K562 (cell line): ENCODE data around the gene POFUT2. TPM values are rescaled to one million over a fixed set of nuclear protein-coding genes. Genes with fewer than 3 reads are reported as not detected.

Experiments used
- ATAC-seq: fragments of 200-7000 bp; cut with Tn5 transposase; 3 replicates; pipeline ENCODE4 v1.9.1; 2020; ENCODE audit warnings: moderate library complexity
- BruUV-seq: library from RNA; stranded (reverse); fragments of 400-500 nt; replicated peaks from 2 replicates; lab custom pipeline; 2021; lab: Mats Ljungman, UMichigan
- CTCF ChIA-PET: fragments of 300-600 bp; formaldehyde crosslinking; extraction: SDS; loops from one replicate; lab custom pipeline; 2021; ENCODE audit warnings: low intra/inter-chr PET ratio; lab: Yijun Ruan, JAX
- POLR2A ChIA-PET: fragments of 300-600, 350-650 bp; sonication (Branson Sonifier 250); formaldehyde crosslinking; extraction: SDS; loops from one replicate; lab custom pipeline; 2021; ENCODE audit warnings: antibody characterized with exemption, inconsistent platforms; lab: Yijun Ruan, JAX
- DNase-seq, 4 experiments: peaks; one replicate each; pipeline versions ENCODE4 v3.0.0 to v3.0.0-alpha.2; 2011 to 2018; ENCODE audit warnings: low spot score in 3 of 4, mixed read lengths in 3 of 4; ENCODE audit errors: extremely low read depth in 1 of 4
- FAIRE-seq: peaks from 2 replicates; lab custom pipeline; 2011; peaks lifted over from hg19 to GRCh38; lab: Jason Lieb, UNC
- H2AFZ ChIP-seq: 2 replicates; pipeline ENCODE4 v1.6.0; 2011; ENCODE audit warnings: low read depth, low read length, control low read depth, inconsistent platforms
- H3K27ac ChIP-seq: fragments of 200-600 bp; 3 replicates; pipeline ENCODE4 v1.8.0; 2011; ENCODE audit warnings: low read depth, mild to moderate bottlenecking, control low read depth, inconsistent platforms, low read length, moderate library complexity, mixed read lengths; ENCODE audit errors: extremely low read depth
- H3K27me3 ChIP-seq, 2 experiments: fragments of 300-600 bp in 1 of 2; 2 replicates in 1 of 2; 3 replicates in 1 of 2; pipeline versions ENCODE4 v1.6.0 to v1.8.0; 2011; ENCODE audit warnings: inconsistent platforms in 2 of 2, low read length in 2 of 2, mild to moderate bottlenecking in 1 of 2, mixed read lengths in 1 of 2, moderate library complexity in 1 of 2; ENCODE audit not compliant: control insufficient read depth in 2 of 2, insufficient read depth in 2 of 2
- H3K36me3 ChIP-seq: fragments of 300-600 bp; 3 replicates; pipeline ENCODE4 v1.8.0; 2011; ENCODE audit warnings: mild to moderate bottlenecking, low read length, inconsistent platforms; ENCODE audit not compliant: control insufficient read depth, insufficient read depth
- H3K4me1 ChIP-seq, 2 experiments: fragments of 200-600 bp in 1 of 2; replicated peaks in 1 of 2; 2 replicates in 1 of 2; 3 replicates in 1 of 2; pipeline versions ENCODE4 v1.5.1 to v1.8.0; 2011; ENCODE audit warnings: inconsistent platforms in 2 of 2, low read length in 2 of 2, mild to moderate bottlenecking in 1 of 2, mixed read lengths in 1 of 2, moderate library complexity in 1 of 2; ENCODE audit not compliant: control insufficient read depth in 2 of 2, insufficient read depth in 2 of 2
- H3K4me2 ChIP-seq: 2 replicates; pipeline ENCODE4 v1.6.1; 2011; ENCODE audit warnings: low read length, control low read depth, inconsistent platforms, mixed read lengths; ENCODE audit not compliant: insufficient read depth
- H3K4me3 ChIP-seq: fragments of 200-600 bp; sonication (generic), shearing (Covaris generic); 2 replicates; pipeline ENCODE4 v1.5.1; 2016; ENCODE audit warnings: control low read depth, inconsistent platforms
- H3K79me2 ChIP-seq: fragments of 200-600 bp; 3 replicates; pipeline ENCODE4 v1.8.0; 2011; ENCODE audit warnings: low read length, inconsistent platforms; ENCODE audit not compliant: control insufficient read depth, insufficient read depth
- H3K9ac ChIP-seq, 2 experiments: 2 replicates each; pipeline versions ENCODE4 v1.6.0 to v1.6.1; 2011; ENCODE audit warnings: low read depth in 2 of 2, low read length in 2 of 2, control low read depth in 1 of 2, inconsistent platforms in 1 of 2, mild to moderate bottlenecking in 1 of 2, mixed read lengths in 1 of 2; ENCODE audit not compliant: insufficient read depth in 1 of 2
- H3K9me1 ChIP-seq: one replicate; pipeline ENCODE4 v1.6.0; 2011; ENCODE audit warnings: inconsistent platforms, mild to moderate bottlenecking, low read length, moderate library complexity; ENCODE audit not compliant: control insufficient read depth, insufficient read depth
- H3K9me3 ChIP-seq: replicated peaks from 2 replicates; pipeline ENCODE4 v1.5.1; 2011; ENCODE audit warnings: low read depth, low read length, inconsistent platforms; ENCODE audit not compliant: control insufficient read depth, insufficient read depth
- H4K20me1 ChIP-seq: replicated peaks from 2 replicates; pipeline ENCODE4 v1.6.1; 2011; ENCODE audit warnings: low read length, inconsistent platforms, mixed read lengths; ENCODE audit not compliant: control insufficient read depth, insufficient read depth
- NCOA6 ChIP-seq: fragments of 450-650 bp; IDR thresholded peaks from 2 replicates; pipeline ENCODE4 v1.6.1; 2017; ENCODE audit warnings: mild to moderate bottlenecking
- YY1 ChIP-seq, 3 experiments: IDR thresholded peaks; 2 replicates each; pipeline ENCODE4 v1.6.1; 2011; ENCODE audit warnings: low read length in 2 of 3, mild to moderate bottlenecking in 2 of 3, moderate library complexity in 2 of 3, borderline replicate concordance in 1 of 3, control low read depth in 1 of 3, low read depth in 1 of 3; ENCODE audit not compliant: insufficient read depth in 3 of 3, insufficient replicate concordance in 2 of 3, control insufficient read depth in 1 of 3, insufficient read length in 1 of 3; ENCODE audit errors: extremely low read depth in 1 of 3
- ZBTB9 ChIP-seq: fragments of 450-650 bp; formaldehyde crosslinking; IDR thresholded peaks from 2 replicates; pipeline ENCODE4 v1.4.0; 2020; ENCODE audit warnings: mild to moderate bottlenecking, moderate library complexity
- WGBS: fragments of 100-300 bp; shearing (Covaris generic); methylation state at CpG from one replicate; pipeline ENCODE4 v1.1.6; 2016; ENCODE audit warnings: low coverage, mixed read lengths; ENCODE audit not compliant: insufficient coverage; ENCODE audit errors: missing lambda C conversion rate; 5-methylcytosine and 5-hydroxymethylcytosine counted together
- in situ Hi-C: fragments of 300-500 bp; cut with MboI; formaldehyde crosslinking; loops from 4 replicates; pipeline ENCODE4 v1.15.0; 2018; ENCODE audit warnings: inconsistent platforms, mixed read lengths
- intact Hi-C: fragments of 100-400 bp; cut with micrococcal nuclease; formaldehyde crosslinking; loops from 2 replicates; pipeline ENCODE4 v1.14.2; 2022
- polyA plus RNA-seq, 8 experiments: library from polyadenylated mRNA; depleted of rRNA in 4 of 8; stranded (reverse) in 5 of 8; unstranded in 3 of 8; fragments of >200 nt; fragmentation: Nextera tagmentation in 2 of 8; fragmentation: Illumina TruSeq in 1 of 8; extraction: Ambion mirVana in 2 of 8; extraction: Trizol in 1 of 8; gene quantifications; 2 replicates each; pipeline versions ENCODE4 v1.2.1 to v1.2.3, GENCODE V29; 2011 to 2014; ENCODE audit warnings: inconsistent platforms in 1 of 8, missing spikeins in 1 of 8
- total RNA-seq, 7 experiments: library from RNA; depleted of rRNA in 6 of 7; stranded (reverse); fragments of >200 nt in 6 of 7; fragmentation: Illumina TruSeq in 2 of 7; extraction: Trizol in 2 of 7; gene quantifications; 2 replicates each; pipeline versions ENCODE4 v1.2.1 to v1.2.3, GENCODE V29; 2011 to 2021; ENCODE audit warnings: low replicate concordance in 1 of 7

POFUT2 gene
- total and polyA plus RNA-seq, 9 of the 15 experiments (the other 6 are each of a cell fraction or from before 2014, with no cell fraction given), result 1.1 to 24.2 (median 11.0) TPM

- Histone ChIP-seq H3K9ac (peak overlapping the region in 1 of 2 experiments; percentile 58; a peak in 1 of 4 replicates), H2AFZ (no peak overlapping the region), H3K27me3 (peaks cover 40 to 81% of the 10 kb centered on the region in 2 experiments; a peak in 4 of 5 replicates), H3K4me3 (no peak overlapping the region), H3K9me1 (no peaks in the 10 kb centered on the region), H3K4me1 (peaks cover 0 to 71% of the 10 kb centered on the region in 2 experiments; a peak in 2 of 5 replicates), H3K9me3 (no peaks in the 10 kb centered on the region), H3K79me2 (no peaks in the 10 kb centered on the region), H3K27ac (no peak overlapping the region), H4K20me1 (peaks cover 33% of the 10 kb centered on the region), H3K4me2 (no peak overlapping the region)
- FAIRE-seq (no peak), DNase-seq (no peak), ATAC-seq (no peak)
- WGBS, result 7% methylated on average over 20 of the region's 32 CpGs
- intact Hi-C loops (no loop called here), in situ Hi-C loops (no loop called here)
- BruUV-seq, result no TSS peak
- CTCF ChIA-PET, result no interaction called here
- TF ChIP-seq ZBTB9 (CRISPR knock-in tag) (0 out of 2 replicates have a peak, but pooled peaks have one; percentile 65), NCOA6 (no peak), YY1 (IDR thresholded peaks at IDR 0.05; ENCODE audit: borderline replicate concordance in 1 of 3, control insufficient read depth in 1 of 3, extremely low read depth in 1 of 3, insufficient read depth in 3 of 3, insufficient read length in 1 of 3, insufficient replicate concordance in 2 of 3, low read depth in 1 of 3, low read length in 2 of 3) (no peak)
- TF ChIP-seq, all 486 proteins: peak for 1
- H3K36me3 ChIP-seq, result no peaks in the 10 kb centered on the region
- POLR2A ChIA-PET, result interaction anchor here (0.6 to 1.4 kb wide), 4 partner anchors 9 to 104 kb away, joined by 3 to 5 read pairs (median 3); no protein-coding TSS in a partner anchor
Measured at GRCh38 chr21:45325206-45326168, 37.8 kb upstream of the POFUT2 start.
